B cell (primary cell): ENCODE results near the gene MTCL1. TPM values are rescaled to one million over a fixed set of nuclear protein-coding genes. Genes with fewer than 3 reads are reported as not detected.

ENCODE experiments used
- ATAC-seq: fragments of 200-7000 bp; cut with Tn5 transposase; one replicate; pipeline ENCODE4 v1.10.0; 2021; ENCODE audit warnings: low read depth, mild to moderate bottlenecking, moderate number of reproducible peaks, moderate library complexity
- CTCF ChIA-PET: fragments of 350-600 bp; sonication (Branson Sonifier 250); formaldehyde crosslinking; loops from one replicate; lab custom pipeline; 2021; ENCODE audit warnings: antibody characterized with exemption, inconsistent platforms; lab: Charles Lee
- POLR2A ChIA-PET: fragments of 350-600 bp; sonication (Branson Sonifier 250); formaldehyde crosslinking; loops from one replicate; lab custom pipeline; 2021; ENCODE audit warnings: antibody characterized with exemption; lab: Charles Lee
- DNase-seq: peaks from one replicate; pipeline ENCODE4 v3.0.0; 2013
- H2AFZ ChIP-seq: 2 replicates; pipeline ENCODE4 v1.6.1; 2012; ENCODE audit warnings: mild to moderate bottlenecking, low read depth, low read length; ENCODE audit not compliant: insufficient read depth, poor library complexity, severe bottlenecking
- H3K27ac ChIP-seq, 2 donors: 1 replicate in 1 of 2; 2 replicates in 1 of 2; pipeline ENCODE4 v1.5.1; 2012 to 2013; ENCODE audit warnings: low read length in 2 of 2, mild to moderate bottlenecking in 2 of 2, moderate library complexity in 1 of 2
- H3K27me3 ChIP-seq, 4 experiments: fragments of 200-600 bp in 1 of 4; sonication (generic) in 1 of 4; replicated peaks in 1 of 4; 1 replicate in 2 of 4; 2 replicates in 2 of 4; pipeline versions ENCODE4 v1.6.1 to v1.7.0; 2013 to 2016; ENCODE audit warnings: low read length in 3 of 4, mild to moderate bottlenecking in 2 of 4, mixed read lengths in 1 of 4, moderate library complexity in 1 of 4; ENCODE audit not compliant: insufficient read depth in 4 of 4, control insufficient read depth in 3 of 4; ENCODE audit errors: control extremely low read depth in 1 of 4
- H3K36me3 ChIP-seq, 2 experiments: replicated peaks in 1 of 2; 1 replicate in 1 of 2; 2 replicates in 1 of 2; pipeline versions ENCODE4 v1.6.1 to v1.7.1; 2013; ENCODE audit warnings: low read length in 1 of 2; ENCODE audit not compliant: insufficient read depth in 2 of 2, control insufficient read depth in 1 of 2; ENCODE audit errors: control extremely low read depth in 1 of 2, extremely low read depth in 1 of 2
- H3K4me1 ChIP-seq, 2 donors: fragments of 200-600 bp in 1 of 2; sonication (generic) in 1 of 2; 1 replicate in 1 of 2; 2 replicates in 1 of 2; pipeline versions ENCODE4 v1.5.1 to v1.6.1; 2013 to 2017; ENCODE audit warnings: low read length in 2 of 2; ENCODE audit not compliant: control insufficient read depth in 2 of 2, insufficient read depth in 2 of 2
- H3K4me2 ChIP-seq: replicated peaks from 2 replicates; pipeline ENCODE3; 2012; ENCODE audit warnings: mild to moderate bottlenecking, low read depth, low read length; ENCODE audit not compliant: poor library complexity, severe bottlenecking
- H3K4me3 ChIP-seq, 5 experiments: fragments of 200-600 bp in 1 of 5; sonication (generic) in 1 of 5; 1 replicate in 3 of 5; 2 replicates in 2 of 5; pipeline versions ENCODE4 v1.5.1 to v1.7.0; 2011 to 2016; ENCODE audit warnings: low read length in 4 of 5, mild to moderate bottlenecking in 4 of 5, low read depth in 2 of 5, control low read depth in 1 of 5, moderate library complexity in 1 of 5; ENCODE audit not compliant: insufficient read depth in 1 of 5; ENCODE audit errors: control extremely low read depth in 1 of 5, extremely low read depth in 1 of 5
- H3K79me2 ChIP-seq: fragments of 200-600 bp; sonication (generic); one replicate; pipeline ENCODE4 v1.6.0; 2016; ENCODE audit warnings: low read length; ENCODE audit not compliant: control insufficient read depth, insufficient read depth
- H3K9ac ChIP-seq: fragments of 200-600 bp; sonication (generic); 2 replicates; pipeline ENCODE4 v1.6.1; 2017; ENCODE audit warnings: mild to moderate bottlenecking, low read length, moderate library complexity
- H3K9me3 ChIP-seq, 3 donors: one replicate each; pipeline versions ENCODE4 v1.6.1 to v1.7.1; 2013; ENCODE audit warnings: low read length in 2 of 3; ENCODE audit not compliant: control insufficient read depth in 2 of 3, insufficient read depth in 1 of 3; ENCODE audit errors: control extremely low read depth in 1 of 3
- H4K20me1 ChIP-seq: 2 replicates; pipeline ENCODE4 v1.6.0; 2012; ENCODE audit warnings: mild to moderate bottlenecking, low read length; ENCODE audit not compliant: insufficient read depth, control insufficient read depth, poor library complexity, severe bottlenecking
- H3K27ac Mint-ChIP-seq: one replicate; pipeline ENCODE4 v1.8.0; 2021; ENCODE audit warnings: mixed read lengths
- H3K27me3 Mint-ChIP-seq: one replicate; pipeline ENCODE4 v1.8.0; 2021; ENCODE audit warnings: mixed read lengths
- H3K4me1 Mint-ChIP-seq: one replicate; pipeline ENCODE4 v1.8.0; 2021; ENCODE audit warnings: mixed read lengths
- H3K4me3 Mint-ChIP-seq: one replicate; pipeline ENCODE4 v1.8.0; 2021; ENCODE audit warnings: mixed read lengths
- H3K9me3 Mint-ChIP-seq: one replicate; pipeline ENCODE4 v1.8.0; 2022; ENCODE audit warnings: mixed read lengths; ENCODE audit not compliant: insufficient read depth
- CTCF ChIP-seq: fragments of 200-600 bp; IDR thresholded peaks from one replicate; pipeline ENCODE4 v1.8.0; 2022; ENCODE audit warnings: antibody characterized with exemption, mild to moderate bottlenecking
- EZH2 ChIP-seq: IDR thresholded peaks from 2 replicates; pipeline ENCODE4 v1.6.1; 2012; ENCODE audit warnings: borderline replicate concordance, low read depth, mild to moderate bottlenecking, moderate library complexity, low read length; ENCODE audit not compliant: insufficient read depth, poor library complexity, severe bottlenecking
- WGBS: methylation state at CpG from one replicate; pipeline ENCODE4 v1.1.5; 2013; ENCODE audit warnings: missing lambda C conversion rate; ENCODE audit not compliant: insufficient coverage; 5-methylcytosine and 5-hydroxymethylcytosine counted together
- intact Hi-C: fragments of 100-400 bp; cut with micrococcal nuclease; formaldehyde crosslinking; loops from one replicate; pipeline ENCODE4 v1.10.0; 2022
- polyA plus RNA-seq: library from polyadenylated mRNA; depleted of rRNA; stranded (reverse); fragments of >200 nt; gene quantifications from 2 replicates; pipeline ENCODE4 v1.2.3, GENCODE V29; 2012
- total RNA-seq, 2 donors: library from RNA; stranded (reverse); fragments of 120-200 nt in 1 of 2; gene quantifications; 1 replicate in 1 of 2; 2 replicates in 1 of 2; pipeline versions ENCODE4 v1.2.3 to v1.2.4, GENCODE V29; 2013 to 2022

Gene MTCL1
- total and polyA plus RNA-seq, 2 donors (not counting 1 experiment from before 2014, with no cell fraction given) = 2.7 to 5.8 TPM

- WGBS = 100% methylated on average over 3 of the region's 4 CpGs
- Histone ChIP-seq H3K27ac (no peak overlapping the region), H3K9me3 (no peaks in the 10 kb centered on the region), H3K4me1 (peaks cover 9 to 14% of the 10 kb centered on the region in 2 donors), H3K79me2 (no peaks in the 10 kb centered on the region), H3K4me3 (no peak overlapping the region), H4K20me1 (no peaks in the 10 kb centered on the region), H2AFZ (no peak overlapping the region), H3K9ac (no peak overlapping the region), H3K4me2 (no peak overlapping the region), H3K27me3 (no peaks in the 10 kb centered on the region), H3K36me3 (no peaks in the 10 kb centered on the region)
- Mint-ChIP-seq H3K27me3 (no peaks in the 10 kb centered on the region), H3K4me1 (peaks cover 13% of the 10 kb centered on the region), H3K9me3 (no peaks in the 10 kb centered on the region), H3K4me3 (no peak overlapping the region), H3K27ac (no peak overlapping the region)
- ATAC-seq (no peak), DNase-seq (no peak)
- ChIA-PET POLR2A (no interaction called here), CTCF (no interaction called here)
- intact Hi-C loops = no loop called here
- TF ChIP-seq EZH2 (no peak), CTCF (no peak)
These were observed 85.9 kb downstream of the MTCL1 start for GRCh38 chr18:8791171-8791651.

GRCh38 chr18:8792688-8793316, 87.4 kb downstream of the MTCL1 start:
- Mint-ChIP-seq H3K4me3 (no peak overlapping the region), H3K27ac (no peak overlapping the region), H3K27me3 (no peaks in the 10 kb centered on the region), H3K9me3 (no peaks in the 10 kb centered on the region), H3K4me1 (peaks cover 5% of the 10 kb centered on the region)
- no peaks in the 10 kb centered on the region for H3K9me3 ChIP-seq
- ChIA-PET POLR2A (no interaction called here), CTCF (no interaction called here)
- 95% methylated on average over 16 of the region's 16 CpGs for WGBS
- peaks cover 0 to 4% of the 10 kb centered on the region in 2 experiments for H3K36me3 ChIP-seq
- no peak overlapping the region for H3K27ac ChIP-seq
- ATAC-seq (no peak), DNase-seq (no peak)
- no peaks in the 10 kb centered on the region for H3K27me3 ChIP-seq
- H3K9ac ChIP-seq = no peak overlapping the region
- TF ChIP-seq EZH2 (no peak), CTCF (no peak)
- H3K79me2 ChIP-seq = no peaks in the 10 kb centered on the region
- H3K4me2 ChIP-seq = no peak overlapping the region
- H3K4me3 ChIP-seq = no peak overlapping the region
- peaks cover 0 to 4% of the 10 kb centered on the region in 2 donors for H3K4me1 ChIP-seq
- H4K20me1 ChIP-seq = no peaks in the 10 kb centered on the region
- intact Hi-C loops = no loop called here
- no peak overlapping the region for H2AFZ ChIP-seq
